ENCODE measurements around the gene NOS3. TPM values are rescaled to one million over a fixed set of nuclear protein-coding genes. Genes with fewer than 3 reads are reported as not detected.

NOS3 gene
- total and polyA plus RNA-seq, 9 of the 15 experiments (the other 6 are each of a cell fraction or from before 2014, with no cell fraction given) = 1.1 to 121 (median 23.6) TPM

DNA sequence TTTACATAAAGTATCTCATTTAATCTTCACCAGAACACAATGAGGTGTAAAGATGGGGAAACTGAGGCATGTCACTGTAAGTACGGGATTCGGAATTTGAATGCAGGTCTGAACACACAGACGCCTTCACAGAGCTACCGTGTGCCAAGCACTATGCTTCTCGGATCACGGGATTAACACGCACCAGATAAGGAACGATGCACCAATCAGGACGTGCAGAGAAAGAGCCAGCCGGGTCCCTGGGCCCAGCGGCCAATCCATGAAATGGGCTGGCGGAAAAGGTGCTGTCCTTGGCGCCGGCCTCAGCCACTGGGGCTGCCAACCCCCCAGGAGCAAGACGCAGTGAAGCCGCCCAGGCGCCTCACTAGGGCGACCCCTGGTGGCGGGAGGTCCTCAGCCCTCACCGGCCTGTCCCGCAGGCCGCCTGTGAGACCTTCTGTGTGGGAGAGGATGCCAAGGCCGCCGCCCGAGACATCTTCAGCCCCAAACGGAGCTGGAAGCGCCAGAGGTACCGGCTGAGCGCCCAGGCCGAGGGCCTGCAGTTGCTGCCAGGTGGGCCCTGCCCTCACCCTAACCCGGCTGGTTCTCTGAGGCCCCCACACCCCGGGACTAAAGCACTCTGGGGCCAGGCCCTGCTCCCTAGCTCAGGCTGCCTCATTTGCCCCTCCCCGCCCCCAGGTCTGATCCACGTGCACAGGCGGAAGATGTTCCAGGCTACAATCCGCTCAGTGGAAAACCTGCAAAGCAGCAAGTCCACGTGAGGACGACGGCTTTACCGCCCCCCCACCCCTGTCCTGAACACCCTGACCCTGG is 17.9 kb downstream of the NOS3 start (continued):
- TF ChIP-seq, protein P1, sequence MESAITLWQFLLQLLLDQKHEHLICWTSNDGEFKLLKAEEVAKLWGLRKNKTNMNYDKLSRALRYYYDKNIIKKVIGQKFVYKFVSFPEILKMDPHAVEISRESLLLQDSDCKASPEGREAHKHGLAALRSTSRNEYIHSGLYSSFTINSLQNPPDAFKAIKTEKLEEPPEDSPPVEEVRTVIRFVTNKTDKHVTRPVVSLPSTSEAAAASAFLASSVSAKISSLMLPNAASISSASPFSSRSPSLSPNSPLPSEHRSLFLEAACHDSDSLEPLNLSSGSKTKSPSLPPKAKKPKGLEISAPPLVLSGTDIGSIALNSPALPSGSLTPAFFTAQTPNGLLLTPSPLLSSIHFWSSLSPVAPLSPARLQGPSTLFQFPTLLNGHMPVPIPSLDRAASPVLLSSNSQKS (CRISPR knock-in tag; IDR thresholded peaks at IDR 0.05) = no peak
- TF ChIP-seq KDM1A (IDR thresholded peaks at IDR 0.05) (peak; percentile 86 to 94), STAT5A (IDR thresholded peaks at IDR 0.05; ENCODE audit: borderline replicate concordance, low read length) (peak; percentile 45; the same call in 1 of the 2 replicates), ZNF316 (IDR thresholded peaks at IDR 0.05) (peak; percentile 35), FOXP1 (CRISPR knock-in tag; IDR thresholded peaks at IDR 0.05) (0 out of 2 replicates have a peak, but pooled peaks have one; percentile 63), CCAR2 (IDR thresholded peaks at IDR 0.05; ENCODE audit: low read depth, low read length) (no peak), DMBX1 (CRISPR knock-in tag; IDR thresholded peaks at IDR 0.05; ENCODE audit: borderline replicate concordance) (peak; percentile 69), ZNF253 (CRISPR knock-in tag; conservative IDR thresholded peaks at IDR 0.05) (no peak), TARDBP (IDR thresholded peaks at IDR 0.05) (peak; percentile 89), HCFC1 (IDR thresholded peaks at IDR 0.05; ENCODE audit: low read depth, low read length) (peak; percentile 83), NCOA2 (IDR thresholded peaks at IDR 0.05; ENCODE audit: partially characterized antibody in 2 of 2) (no peak), NRF1 (conservative IDR thresholded peaks at IDR 0.05 in 1 of 2, IDR thresholded peaks at IDR 0.05 in 1 of 2) (peak in 1 of 2 experiments; percentile 14; a peak in 1 of 4 replicates), CHD1 (IDR thresholded peaks at IDR 0.05; ENCODE audit: low read length) (peak; percentile 83), U2AF1 (optimal IDR thresholded peaks at IDR 0.05; ENCODE audit: low read depth, low read length) (no peak), ZSCAN32 (CRISPR knock-in tag; IDR thresholded peaks at IDR 0.05) (no peak), RBFOX2 (IDR thresholded peaks at IDR 0.05; ENCODE audit: low read depth, low read length) (peak; percentile 89), ARID2 (IDR thresholded peaks at IDR 0.05) (no peak; the same call in 1 of the 2 replicates), CHCHD3 (CRISPR knock-in tag; IDR thresholded peaks at IDR 0.05) (no peak), NBN (IDR thresholded peaks at IDR 0.05; ENCODE audit: low read depth) (peak; percentile 96), ZC3H4 (CRISPR knock-in tag; IDR thresholded peaks at IDR 0.05; ENCODE audit: borderline replicate concordance) (no peak; the same call in 1 of the 2 replicates), NEUROD1 (IDR thresholded peaks at IDR 0.05; ENCODE audit: borderline replicate concordance, low read depth, low read length, partially characterized antibody) (peak; percentile 81), HMG20B (CRISPR knock-in tag; IDR thresholded peaks at IDR 0.05) (no peak)
- TF ChIP-seq, protein P2, sequence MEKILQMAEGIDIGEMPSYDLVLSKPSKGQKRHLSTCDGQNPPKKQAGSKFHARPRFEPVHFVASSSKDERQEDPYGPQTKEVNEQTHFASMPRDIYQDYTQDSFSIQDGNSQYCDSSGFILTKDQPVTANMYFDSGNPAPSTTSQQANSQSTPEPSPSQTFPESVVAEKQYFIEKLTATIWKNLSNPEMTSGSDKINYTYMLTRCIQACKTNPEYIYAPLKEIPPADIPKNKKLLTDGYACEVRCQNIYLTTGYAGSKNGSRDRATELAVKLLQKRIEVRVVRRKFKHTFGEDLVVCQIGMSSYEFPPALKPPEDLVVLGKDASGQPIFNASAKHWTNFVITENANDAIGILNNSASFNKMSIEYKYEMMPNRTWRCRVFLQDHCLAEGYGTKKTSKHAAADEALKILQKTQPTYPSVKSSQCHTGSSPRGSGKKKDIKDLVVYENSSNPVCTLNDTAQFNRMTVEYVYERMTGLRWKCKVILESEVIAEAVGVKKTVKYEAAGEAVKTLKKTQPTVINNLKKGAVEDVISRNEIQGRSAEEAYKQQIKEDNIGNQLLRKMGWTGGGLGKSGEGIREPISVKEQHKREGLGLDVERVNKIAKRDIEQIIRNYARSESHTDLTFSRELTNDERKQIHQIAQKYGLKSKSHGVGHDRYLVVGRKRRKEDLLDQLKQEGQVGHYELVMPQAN (IDR thresholded peaks at IDR 0.05; ENCODE audit: borderline replicate concordance) = 0 out of 2 replicates have a peak, but pooled peaks have one; percentile 57
- TF ChIP-seq, protein P3, sequence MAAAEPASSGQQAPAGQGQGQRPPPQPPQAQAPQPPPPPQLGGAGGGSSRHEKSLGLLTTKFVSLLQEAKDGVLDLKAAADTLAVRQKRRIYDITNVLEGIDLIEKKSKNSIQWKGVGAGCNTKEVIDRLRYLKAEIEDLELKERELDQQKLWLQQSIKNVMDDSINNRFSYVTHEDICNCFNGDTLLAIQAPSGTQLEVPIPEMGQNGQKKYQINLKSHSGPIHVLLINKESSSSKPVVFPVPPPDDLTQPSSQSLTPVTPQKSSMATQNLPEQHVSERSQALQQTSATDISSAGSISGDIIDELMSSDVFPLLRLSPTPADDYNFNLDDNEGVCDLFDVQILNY (CRISPR knock-in tag; IDR thresholded peaks at IDR 0.05) = peak; percentile 21; the same call in 1 of the 2 replicates

Measured in K562 (cell line).